Measurements from ENCODE around the gene ASPSCR1. TPM values are rescaled to one million over a fixed set of nuclear protein-coding genes. Genes with fewer than 3 reads are reported as not detected.

ASPSCR1 gene
- total RNA-seq, 2 donors from 2014 or later = 16.9 to 24.4 TPM

DNA sequence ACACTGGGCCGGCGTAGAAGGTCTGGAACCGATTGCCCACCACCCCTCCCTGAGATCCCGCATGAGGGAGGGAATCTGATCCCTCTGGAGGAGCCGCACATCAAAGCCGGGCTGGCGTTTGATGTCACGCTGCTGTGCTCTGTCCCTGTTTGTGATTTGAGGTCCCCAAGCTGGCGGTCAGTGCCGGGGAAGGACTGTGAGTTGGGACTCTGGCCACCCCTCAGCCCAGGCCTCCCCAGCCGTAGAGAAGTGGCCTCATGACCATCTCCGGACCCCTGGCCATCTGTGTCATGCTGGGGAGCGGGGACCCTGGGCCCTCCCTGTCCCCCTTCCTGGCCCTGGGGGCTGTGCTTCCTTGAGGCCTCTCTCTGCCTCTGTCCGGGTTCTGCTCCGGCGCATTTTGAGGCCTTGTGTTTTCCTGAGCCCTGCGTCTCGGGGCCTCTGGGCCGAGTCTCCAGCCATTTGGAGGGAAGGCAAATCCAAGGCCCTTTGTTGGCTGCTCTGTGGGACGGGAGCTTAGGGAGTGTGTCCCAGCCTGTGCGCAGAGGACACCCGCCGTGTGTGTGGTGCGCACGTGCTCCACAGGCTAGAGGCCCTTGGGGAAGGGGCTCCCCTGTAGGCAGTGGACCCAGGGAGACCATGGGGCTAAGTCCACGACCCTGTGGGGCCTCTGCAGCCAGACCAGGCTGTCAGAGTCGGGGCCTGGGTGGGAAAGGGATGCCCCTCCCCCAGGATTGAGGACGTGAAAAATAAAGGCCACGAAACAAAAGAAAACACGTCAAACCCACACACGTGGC, 15.1 kb downstream of the ASPSCR1 start:
- ATAC-seq (peak in 1 of 2 donors; percentile 5), DNase-seq (peak; percentile 20)
- intact Hi-C loops (cut with DNase I) = no loop called here

DNA sequence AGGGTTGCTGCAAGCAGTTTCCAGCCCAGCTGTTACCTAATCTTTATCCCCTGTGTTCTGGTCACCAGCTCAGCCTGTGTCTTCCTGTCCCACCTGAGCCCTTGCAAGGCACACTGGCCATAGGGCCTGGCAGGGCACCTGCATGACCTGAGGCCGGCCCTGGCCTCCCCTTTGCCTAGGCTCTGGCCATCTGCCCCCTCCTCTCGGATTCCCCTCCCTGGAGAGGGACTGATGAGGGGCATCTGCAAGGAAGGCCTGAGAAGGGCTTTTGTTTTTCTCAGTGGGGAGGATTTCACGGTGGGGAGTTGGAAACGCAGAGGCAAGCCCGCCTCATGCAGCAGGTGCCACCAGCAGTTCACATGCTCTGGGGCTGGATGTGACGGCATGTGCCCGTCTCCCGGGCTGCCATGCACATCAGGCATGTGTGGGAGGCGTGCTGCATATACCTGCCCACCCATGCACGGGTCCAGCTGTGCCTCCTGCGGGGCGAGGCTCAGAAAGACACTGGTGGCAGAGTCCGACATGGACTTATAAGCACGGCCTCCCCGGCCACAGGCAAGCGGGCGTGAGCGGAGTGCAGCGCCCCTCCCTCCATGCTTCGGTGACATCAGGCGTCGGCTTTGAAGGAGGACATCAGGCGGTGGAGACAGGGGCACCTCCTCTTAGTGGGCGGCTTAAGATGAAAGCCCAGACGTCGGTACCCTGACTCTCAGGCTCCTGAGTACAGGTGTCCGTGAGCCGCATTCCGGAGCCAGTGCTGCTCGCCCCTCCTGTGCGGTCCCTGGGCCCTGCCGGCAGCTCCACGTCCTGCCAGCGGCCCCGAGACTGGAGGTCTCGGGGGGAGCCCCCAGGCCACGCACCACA, 16.5 kb downstream of the ASPSCR1 start:
- ATAC-seq = no peak
- intact Hi-C loops (cut with DNase I) = no loop called here
- DNase-seq = no peak

DNA sequence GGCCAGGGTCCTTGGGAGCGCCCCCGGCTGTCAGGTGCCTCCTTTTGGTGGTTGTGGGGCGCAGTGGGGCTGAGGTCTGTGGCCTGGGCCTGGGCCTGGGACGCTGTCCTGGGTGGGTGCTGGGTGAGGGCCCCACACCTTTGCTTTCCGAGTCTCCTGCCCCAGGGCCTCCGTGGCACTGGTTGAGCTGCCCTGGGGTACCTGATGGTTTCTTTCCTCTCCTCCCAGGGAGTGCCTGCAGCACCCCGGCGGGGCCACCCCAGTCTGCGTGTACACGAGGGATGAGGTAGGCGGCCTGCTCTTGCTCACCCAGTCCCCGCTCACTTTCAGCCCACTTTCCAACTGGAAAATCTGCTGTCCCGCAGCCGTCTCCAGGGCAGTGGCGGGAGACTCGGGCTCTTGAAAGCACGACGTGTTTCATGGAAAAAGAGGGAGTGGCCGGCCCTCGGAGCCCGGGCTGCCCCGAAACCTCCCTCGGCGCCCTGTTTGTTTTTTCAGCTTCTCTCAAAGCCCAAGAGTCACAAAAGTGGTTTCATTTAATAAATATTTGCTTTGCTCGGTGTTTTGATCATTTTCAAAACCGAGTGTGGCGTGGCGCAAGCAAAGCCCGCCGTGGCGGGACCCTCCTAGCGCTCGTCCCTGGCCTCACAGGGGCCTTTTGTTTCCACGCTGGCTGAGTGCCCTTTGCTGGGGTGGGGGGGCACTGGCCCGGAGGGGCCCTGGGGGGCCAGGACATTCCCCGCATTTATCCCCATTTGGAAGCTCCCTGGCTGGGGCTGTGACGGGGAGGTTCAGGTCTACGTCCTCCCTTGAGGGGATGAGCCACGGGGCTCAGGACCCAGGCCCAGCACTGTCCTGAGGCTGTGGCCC, 17.4 kb downstream of the ASPSCR1 start:
- intact Hi-C loops (cut with DNase I) = no loop called here

DNA sequence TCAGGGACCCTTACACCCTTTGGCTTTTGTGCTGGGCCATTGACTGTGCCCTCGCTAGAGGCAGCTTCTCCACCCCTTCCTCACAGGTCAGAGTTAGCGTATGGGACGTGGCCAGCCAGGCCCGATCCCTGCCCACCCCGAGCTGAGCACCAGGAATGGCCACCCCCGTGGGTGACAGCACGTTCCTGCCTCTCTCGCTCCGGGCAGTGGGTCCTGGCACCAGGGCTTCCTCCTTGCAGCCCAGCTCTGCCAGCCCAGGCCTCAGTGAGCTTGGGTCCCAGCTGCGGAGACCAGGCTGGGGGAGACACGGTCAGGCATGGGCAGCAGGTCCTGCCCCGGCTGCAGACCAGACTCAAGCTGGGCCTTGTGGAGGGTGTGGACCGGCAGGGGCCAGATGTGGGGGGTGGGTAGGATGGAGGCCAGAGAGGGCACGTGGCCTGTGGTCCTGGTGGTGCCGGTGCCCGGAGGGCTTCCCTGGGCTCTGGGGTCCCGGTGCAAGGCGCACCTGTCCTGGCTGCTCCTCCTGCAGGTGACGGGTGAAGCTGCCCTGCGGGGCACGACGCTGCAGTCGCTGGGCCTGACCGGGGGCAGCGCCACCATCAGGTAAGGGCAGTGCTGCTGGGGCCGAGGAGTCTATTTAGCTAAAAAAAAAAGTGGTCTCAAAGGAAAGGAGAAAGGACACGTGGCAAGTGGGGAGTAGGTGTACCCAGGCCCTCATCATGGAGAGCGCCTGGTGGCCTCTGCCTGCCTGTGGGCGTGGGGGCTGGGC, 18.2 kb downstream of the ASPSCR1 start:
- intact Hi-C loops (cut with DNase I) = no loop called here
- ATAC-seq (no peak), DNase-seq (no peak)

More for the DNA sequence above, 17.4 kb downstream of the ASPSCR1 start:
- no peak for ATAC-seq
- DNase-seq = no peak

DNA sequence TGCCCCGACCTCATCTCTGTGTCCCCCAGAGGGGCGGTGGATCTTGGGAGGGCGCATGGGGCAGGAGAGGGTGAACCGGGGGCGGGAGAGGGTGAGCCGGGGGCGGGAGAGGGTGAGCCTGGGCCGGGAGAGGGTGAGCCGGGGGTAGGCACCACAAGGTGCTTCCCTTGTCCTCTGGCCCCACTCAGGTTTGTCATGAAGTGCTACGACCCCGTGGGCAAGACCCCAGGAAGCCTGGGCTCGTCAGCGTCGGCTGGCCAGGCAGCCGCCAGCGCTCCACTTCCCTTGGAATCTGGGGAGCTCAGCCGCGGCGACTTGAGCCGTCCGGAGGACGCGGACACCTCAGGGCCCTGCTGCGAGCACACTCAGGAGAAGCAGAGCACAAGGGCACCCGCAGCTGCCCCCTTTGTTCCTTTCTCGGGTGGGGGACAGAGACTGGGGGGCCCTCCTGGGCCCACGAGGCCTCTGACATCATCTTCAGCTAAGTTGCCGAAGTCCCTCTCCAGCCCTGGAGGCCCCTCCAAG, 18.9 kb downstream of the ASPSCR1 start:
- DNase-seq (no peak), ATAC-seq (no peak)
- intact Hi-C loops (cut with DNase I) = no loop called here

- intact Hi-C loops (cut with DNase I) = no loop called here
- DNase-seq = no peak
Measured at GRCh38 chr17:81996757-81997441, 19.5 kb downstream of the ASPSCR1 start.

GRCh38 chr17:81998212-81998611, 20.8 kb downstream of the ASPSCR1 start:
- intact Hi-C loops (cut with DNase I) = no loop called here
- no peak for ATAC-seq
- DNase-seq = no peak

More at GRCh38 chr17:81996757-81997441, 19.5 kb downstream of the ASPSCR1 start:
- no peak for ATAC-seq

DNA sequence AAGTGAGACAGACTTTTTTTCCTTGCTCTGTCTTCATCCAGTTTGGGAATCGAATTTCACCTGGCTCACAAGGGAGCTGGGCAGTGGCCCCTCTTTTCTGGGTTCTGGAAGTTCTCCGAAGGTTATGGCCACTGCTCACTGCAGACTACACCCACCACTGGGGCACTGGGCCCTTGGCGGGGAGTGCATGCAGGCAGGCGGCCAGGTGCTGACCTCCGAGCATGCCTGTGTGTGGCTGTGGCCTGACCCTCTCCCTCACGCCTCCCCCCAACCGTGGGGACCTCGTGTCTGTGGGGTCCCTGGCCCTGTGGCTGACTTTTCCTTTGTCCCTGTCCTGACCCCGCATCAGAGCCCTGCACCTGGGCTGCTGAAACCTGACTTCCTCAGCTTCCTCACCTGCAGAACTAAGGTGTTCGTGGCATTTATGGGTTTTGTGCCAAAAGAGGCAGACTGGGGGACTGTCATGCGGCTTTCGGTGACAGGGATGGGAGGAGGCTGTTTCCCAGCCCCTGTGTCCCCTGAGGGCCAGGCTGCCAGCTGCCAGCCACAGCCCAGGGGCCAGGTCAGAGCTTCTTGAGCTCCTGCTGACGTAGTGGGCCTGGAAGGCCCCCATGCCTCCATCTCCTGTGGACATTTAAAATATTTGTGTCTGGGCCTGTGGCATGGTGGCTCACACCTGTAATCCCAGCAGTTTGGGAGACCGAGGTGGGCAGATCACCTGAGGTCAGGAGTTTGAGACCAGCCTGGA, 21.4 kb downstream of the ASPSCR1 start:
- DNase-seq = no peak
- no peak for ATAC-seq
- intact Hi-C loops (cut with DNase I) = no loop called here

- DNase-seq = no peak
Measured at GRCh38 chr17:81999587-81999975, 22.2 kb downstream of the ASPSCR1 start.

GRCh38 chr17:81999976-82000802, 22.8 kb downstream of the ASPSCR1 start:
- ATAC-seq (no peak), DNase-seq (no peak)
- intact Hi-C loops (cut with DNase I) = no loop called here

More at GRCh38 chr17:81999587-81999975, 22.2 kb downstream of the ASPSCR1 start:
- intact Hi-C loops (cut with DNase I) = no loop called here
- no peak for ATAC-seq

DNA sequence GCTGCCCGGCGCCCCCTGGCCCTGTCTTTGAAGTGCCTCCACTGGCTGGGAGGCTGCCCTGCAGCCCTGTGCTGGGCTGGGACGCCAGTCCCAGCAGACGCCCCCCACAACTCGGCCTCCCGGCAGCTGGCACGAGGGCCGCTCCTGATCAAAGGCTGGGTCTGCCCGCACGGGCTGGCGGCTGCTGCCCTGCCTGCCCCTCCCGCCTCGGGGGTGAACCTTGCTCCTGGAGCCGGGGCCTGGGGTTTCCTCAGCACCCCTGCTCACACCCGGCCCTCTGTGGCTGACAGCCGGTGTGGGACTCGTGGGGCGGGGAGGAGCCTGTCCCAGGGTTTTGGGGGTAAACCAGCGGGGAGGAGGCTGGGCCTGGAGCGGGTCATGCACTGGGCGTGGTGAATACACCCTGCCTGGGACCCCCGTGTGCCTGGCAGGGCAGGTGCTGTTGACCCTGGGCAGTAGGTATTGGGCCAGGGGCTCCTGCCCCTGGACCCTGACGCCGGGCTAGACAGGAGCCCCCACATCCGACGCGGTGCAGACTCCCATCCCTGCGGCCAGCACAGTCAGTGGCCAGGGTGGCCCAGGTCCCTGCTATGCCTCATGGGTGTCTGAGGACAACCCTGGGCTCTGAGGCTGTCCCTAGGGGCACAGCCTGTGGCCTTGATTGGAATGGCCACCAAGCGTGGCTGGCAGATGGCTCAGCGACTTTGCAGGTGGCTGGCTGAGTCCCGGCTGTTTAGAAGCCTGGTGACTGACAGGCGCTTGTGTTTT, 23.6 kb downstream of the ASPSCR1 start:
- no peak for DNase-seq
- ATAC-seq = no peak
- intact Hi-C loops (cut with DNase I) = no loop called here

- ATAC-seq = no peak
Measured at GRCh38 chr17:82001571-82002056, 24.2 kb downstream of the ASPSCR1 start.

DNA sequence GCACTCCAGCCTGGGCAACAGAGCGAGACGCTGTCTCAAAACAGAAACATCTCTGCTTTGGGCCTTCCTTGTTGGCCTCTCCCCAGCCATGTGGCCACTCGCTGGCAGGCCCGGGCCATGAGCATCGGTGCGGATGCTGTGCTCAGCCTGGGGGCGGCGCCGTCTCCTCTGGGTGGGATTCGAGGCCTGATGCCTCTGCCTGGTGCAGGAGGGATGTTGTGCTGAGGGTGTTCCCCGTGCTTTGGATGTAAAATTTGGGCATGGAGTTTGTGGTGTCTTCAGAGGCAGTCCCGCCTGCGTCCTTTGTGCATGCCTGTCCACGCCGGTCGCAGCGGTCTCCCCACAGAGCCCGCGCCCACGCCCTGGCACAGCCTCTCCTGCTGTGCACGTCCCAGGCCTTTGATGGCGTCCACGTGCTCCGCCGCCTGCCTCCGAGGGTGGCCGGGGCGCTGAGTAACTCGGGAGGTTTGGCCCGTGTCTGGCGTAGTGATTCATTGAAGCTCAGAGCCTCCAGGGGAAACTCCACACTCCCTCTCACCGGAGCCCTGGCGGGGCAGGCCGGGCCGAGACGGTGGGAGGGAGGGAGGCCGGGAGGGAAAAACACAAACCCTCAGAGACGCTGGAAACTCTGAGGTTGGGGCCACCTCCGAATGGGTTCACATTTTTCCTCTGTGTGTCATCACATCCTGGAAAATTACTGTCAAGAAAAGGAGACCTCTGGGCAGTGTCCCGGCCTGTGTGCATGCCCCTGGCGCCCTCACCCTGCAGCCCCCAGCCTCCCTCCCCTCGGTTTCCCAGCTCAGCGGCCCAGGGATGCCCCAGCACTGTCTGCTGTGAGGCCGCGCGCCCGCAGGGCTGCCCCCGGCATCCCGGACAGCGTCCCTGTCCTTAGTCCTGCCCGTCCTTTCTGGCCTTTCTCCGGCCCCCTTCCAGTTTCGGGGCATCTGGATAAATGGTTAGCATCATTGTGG, 26.3 kb downstream of the ASPSCR1 start:
- DNase-seq = peak; percentile 82
- intact Hi-C loops (cut with DNase I) = no loop called here

More at GRCh38 chr17:82001571-82002056, 24.2 kb downstream of the ASPSCR1 start:
- DNase-seq = no peak
- intact Hi-C loops (cut with DNase I) = no loop called here

More for the DNA sequence above, 26.3 kb downstream of the ASPSCR1 start:
- ATAC-seq = peak; percentile 71 to 79
